Stromal cell of bone marrow (primary cell): ENCODE data around the gene FBLN1.
"Not testable (repeated sequence)": the region's sequence is repeated elsewhere in the genome, so short reads cannot be mapped to it uniquely, and the experiment has no call there.

ENCODE experiments used
- DNase-seq: peaks from one replicate; pipeline ENCODE4 v3.0.0-alpha.2; 2012; ENCODE audit warnings: low read depth

FBLN1 gene

GRCh38 chr22:45612940-45613339 lies 110.3 kb downstream of the FBLN1 start:
- peak; percentile 66 for DNase-seq

GRCh38 chr22:45615364-45615763 lies 112.7 kb downstream of the FBLN1 start:
- DNase-seq: no peak

- DNase-seq: no peak
Observed at GRCh38 chr22:45616432-45616831, 113.7 kb downstream of the FBLN1 start.

GRCh38 chr22:45617948-45618347 lies 115.3 kb downstream of the FBLN1 start:
- DNase-seq: no peak

GRCh38 chr22:45620706-45621105 lies 118.0 kb downstream of the FBLN1 start:
- no peak for DNase-seq

GRCh38 chr22:45621836-45622600 lies 119.3 kb downstream of the FBLN1 start:
- DNase-seq: no peak

GRCh38 chr22:45623464-45624145 lies 120.9 kb downstream of the FBLN1 start:
- DNase-seq: not testable (repeated sequence)

- DNase-seq: no peak
Observed at GRCh38 chr22:45626198-45626651, 123.5 kb downstream of the FBLN1 start.

GRCh38 chr22:45627489-45628233 lies 125.0 kb downstream of the FBLN1 start:
- DNase-seq: no peak

GRCh38 chr22:45628515-45628914 lies 125.8 kb downstream of the FBLN1 start:
- no peak for DNase-seq

- DNase-seq: no peak
Observed at GRCh38 chr22:45629469-45630089, 126.9 kb downstream of the FBLN1 start.

GRCh38 chr22:45630436-45630835 lies 127.8 kb downstream of the FBLN1 start:
- DNase-seq: no peak

GRCh38 chr22:45631140-45631840 lies 128.6 kb downstream of the FBLN1 start:
- DNase-seq: no peak

GRCh38 chr22:45631841-45632238 lies 129.2 kb downstream of the FBLN1 start:
- DNase-seq: no peak

- no peak for DNase-seq
Observed at GRCh38 chr22:45632791-45633515, 130.3 kb downstream of the FBLN1 start.

- no peak for DNase-seq
Observed at GRCh38 chr22:45636683-45637082, 134.0 kb downstream of the FBLN1 start.

- no peak for DNase-seq
Observed at GRCh38 chr22:45638197-45638596, 135.5 kb downstream of the FBLN1 start.

GRCh38 chr22:45638834-45639746 lies 136.4 kb downstream of the FBLN1 start:
- DNase-seq: peak; percentile 31

- DNase-seq: no peak
Observed at GRCh38 chr22:45639747-45640102, 137.0 kb downstream of the FBLN1 start.
